Loucy (cell line): ENCODE results near the gene SART1.

Source experiments
- H2AFZ ChIP-seq: fragments of 200-600 bp; sonication (generic); 2 replicates; pipeline ENCODE4 v1.6.0; 2016; ENCODE audit warnings: antibody characterized with exemption, mild to moderate bottlenecking, low read length, moderate library complexity
- H3F3A ChIP-seq: fragments of 200-600 bp; 2 replicates; pipeline ENCODE4 v1.6.0; 2016; ENCODE audit warnings: antibody characterized with exemption, low read depth, mild to moderate bottlenecking
- H3K27me3 ChIP-seq: fragments of 200-600 bp; sonication (generic); 2 replicates; pipeline ENCODE4 v1.6.1; 2014; ENCODE audit warnings: low read length, mild to moderate bottlenecking; ENCODE audit not compliant: insufficient read depth, poor library complexity, severe bottlenecking
- H3K36me3 ChIP-seq: fragments of 200-600 bp; sonication (generic); 2 replicates; pipeline ENCODE4 v1.6.1; 2016; ENCODE audit warnings: low read length; ENCODE audit not compliant: insufficient read depth
- H3K4me1 ChIP-seq: fragments of 200-600 bp; sonication (generic); 2 replicates; pipeline ENCODE4 v1.5.1; 2014; ENCODE audit warnings: low read length, mild to moderate bottlenecking; ENCODE audit not compliant: insufficient read depth, poor library complexity, severe bottlenecking
- H3K4me2 ChIP-seq: fragments of 200-600 bp; sonication (generic); 2 replicates; pipeline ENCODE4 v1.6.0; 2014; ENCODE audit warnings: antibody characterized with exemption, low read length, low read depth, mild to moderate bottlenecking; ENCODE audit not compliant: poor library complexity, severe bottlenecking
- H3K4me3 ChIP-seq: fragments of 200-600 bp; sonication (generic); 2 replicates; pipeline ENCODE4 v1.5.1; 2014; ENCODE audit warnings: low read length, mild to moderate bottlenecking, mixed read lengths; ENCODE audit not compliant: poor library complexity, severe bottlenecking
- H3K79me2 ChIP-seq: fragments of 200-600 bp; sonication (generic); 2 replicates; pipeline ENCODE4 v1.6.1; 2014; ENCODE audit warnings: low read length; ENCODE audit not compliant: insufficient read depth
- H3K9ac ChIP-seq: fragments of 200-600 bp; sonication (generic); 2 replicates; pipeline ENCODE4 v1.6.0; 2014; ENCODE audit warnings: mild to moderate bottlenecking, low read depth, low read length, moderate library complexity; ENCODE audit not compliant: poor library complexity, severe bottlenecking
- H3K9me2 ChIP-seq: fragments of 200-600 bp; sonication (generic); replicated peaks from 2 replicates; pipeline ENCODE4 v1.6.1; 2016; ENCODE audit warnings: low read depth, low read length, mixed read lengths
- H3K9me3 ChIP-seq: fragments of 200-600 bp; sonication (generic); 2 replicates; pipeline ENCODE4 v1.6.1; 2014; ENCODE audit warnings: mild to moderate bottlenecking, antibody characterized with exemption, low read length, low read depth; ENCODE audit not compliant: insufficient read depth
- H4K20me1 ChIP-seq: fragments of 200-600 bp; sonication (generic); 2 replicates; pipeline ENCODE4 v1.6.0; 2014; ENCODE audit warnings: antibody characterized with exemption, low read length, mild to moderate bottlenecking; ENCODE audit not compliant: insufficient read depth, poor library complexity, severe bottlenecking
- CTCF ChIP-seq: fragments of 200-600 bp; sonication (generic); conservative IDR thresholded peaks from 2 replicates; pipeline ENCODE4 v1.5.1; 2014; ENCODE audit warnings: mild to moderate bottlenecking, antibody characterized with exemption, low read length
- EZH2phosphoT487 ChIP-seq: fragments of 200-600 bp; IDR thresholded peaks from 2 replicates; pipeline ENCODE4 v1.6.1; 2018; ENCODE audit warnings: antibody characterized with exemption, mild to moderate bottlenecking, moderate library complexity, borderline replicate concordance

The SART1 gene

GRCh38 chr11:66015936-66016792 lies 54.6 kb downstream of the SART1 start:
- TF ChIP-seq EZH2phosphoT487 (no peak), CTCF (no peak)
- Histone ChIP-seq H3K27me3 (no peaks in the 10 kb centered on the region), H3K79me2 (no peaks in the 10 kb centered on the region), H3K4me2 (no peak overlapping the region), H3K9me2 (no peaks in the 10 kb centered on the region), H3F3A (no peaks in the 10 kb centered on the region), H3K4me1 (peaks cover 7% of the 10 kb centered on the region), H2AFZ (no peak overlapping the region), H4K20me1 (no peaks in the 10 kb centered on the region), H3K36me3 (no peaks in the 10 kb centered on the region), H3K4me3 (no peak overlapping the region), H3K9me3 (no peaks in the 10 kb centered on the region), H3K9ac (no peak overlapping the region)

GRCh38 chr11:66016793-66017177 lies 55.3 kb downstream of the SART1 start:
- no peak overlapping the region for H3K4me3 ChIP-seq
- no peaks in the 10 kb centered on the region for H4K20me1 ChIP-seq
- H3K9me3 ChIP-seq = no peaks in the 10 kb centered on the region
- no peaks in the 10 kb centered on the region for H3K27me3 ChIP-seq
- no peaks in the 10 kb centered on the region for H3K79me2 ChIP-seq
- no peak overlapping the region for H3K9ac ChIP-seq
- H3K9me2 ChIP-seq = no peaks in the 10 kb centered on the region
- no peak for TF ChIP-seq EZH2phosphoT487
- H2AFZ ChIP-seq = no peak overlapping the region
- H3F3A ChIP-seq = no peaks in the 10 kb centered on the region
- no peaks in the 10 kb centered on the region for H3K36me3 ChIP-seq
- peaks cover 13% of the 10 kb centered on the region for H3K4me1 ChIP-seq
- H3K4me2 ChIP-seq = no peak overlapping the region

- no peaks in the 10 kb centered on the region for H3F3A ChIP-seq
Observed at GRCh38 chr11:66017321-66017720, 55.8 kb downstream of the SART1 start.

More at GRCh38 chr11:66017321-66017720, 55.8 kb downstream of the SART1 start:
- Histone ChIP-seq H3K9me2 (no peaks in the 10 kb centered on the region), H3K27me3 (no peaks in the 10 kb centered on the region), H2AFZ (no peak overlapping the region), H3K4me3 (no peak overlapping the region), H3K79me2 (no peaks in the 10 kb centered on the region), H3K9ac (no peak overlapping the region), H3K4me1 (peaks cover 17% of the 10 kb centered on the region), H3K9me3 (no peaks in the 10 kb centered on the region), H3K4me2 (no peak overlapping the region), H4K20me1 (no peaks in the 10 kb centered on the region), H3K36me3 (no peaks in the 10 kb centered on the region)
- TF ChIP-seq EZH2phosphoT487 (no peak), CTCF (no peak)
